SJSA1 (cell line): Measurements from ENCODE around the gene RASA3. TPM values are rescaled to one million over a fixed set of nuclear protein-coding genes. Genes with fewer than 3 reads are reported as not detected.
"Not testable (repeated sequence)": the region's sequence is repeated elsewhere in the genome, so short reads cannot be mapped to it uniquely, and the experiment has no call there.

Source experiments
- DNase-seq, 2 experiments: peaks; one replicate each; pipeline ENCODE4 v3.0.0-alpha.2; 2015 to 2020; ENCODE audit warnings: low spot score in 2 of 2, low read depth in 1 of 2
- H3K27ac ChIP-seq: fragments of 250-450 bp; sonication (Bioruptor Pico); 2 replicates; pipeline ENCODE4 v1.5.1; 2020; ENCODE audit warnings: mild to moderate bottlenecking, moderate library complexity
- H3K27me3 ChIP-seq: fragments of 250-450 bp; sonication (Bioruptor Pico); replicated peaks from 2 replicates; pipeline ENCODE4 v1.5.1; 2020; ENCODE audit warnings: mild to moderate bottlenecking, moderate library complexity
- H3K36me3 ChIP-seq: fragments of 250-450 bp; sonication (Bioruptor Pico); 2 replicates; pipeline ENCODE4 v1.5.1; 2020; ENCODE audit warnings: mild to moderate bottlenecking
- H3K4me1 ChIP-seq: fragments of 250-450 bp; sonication (Bioruptor Pico); replicated peaks from 2 replicates; pipeline ENCODE4 v1.6.1; 2021; ENCODE audit warnings: mild to moderate bottlenecking
- H3K4me3 ChIP-seq: fragments of 250-450 bp; sonication (Bioruptor Pico); 2 replicates; pipeline ENCODE4 v1.5.1; 2020; ENCODE audit warnings: mild to moderate bottlenecking
- H3K9me3 ChIP-seq: fragments of 250-450 bp; sonication (Bioruptor Pico); replicated peaks from 2 replicates; pipeline ENCODE4 v1.5.1; 2020; ENCODE audit warnings: mild to moderate bottlenecking
- total RNA-seq: library from RNA; depleted of rRNA; stranded (reverse); fragments of >200 nt; shearing (Covaris generic); gene quantifications from 2 replicates; pipeline ENCODE4 v1.2.3, GENCODE V29; 2014

The RASA3 gene
- total RNA-seq, 1 experiment from 2014 or later: 19.8 TPM

- no peaks in the 10 kb centered on the region for H3K27me3 ChIP-seq
- H3K27ac ChIP-seq: no peak overlapping the region
- H3K4me3 ChIP-seq: no peak overlapping the region
- no peaks in the 10 kb centered on the region for H3K9me3 ChIP-seq
- no peak for DNase-seq
- H3K36me3 ChIP-seq: no peaks in the 10 kb centered on the region
- H3K4me1 ChIP-seq: no peaks in the 10 kb centered on the region
These were observed 10.4 kb upstream of the RASA3 start for GRCh38 chr13:114142640-114143490.

GRCh38 chr13:114142137-114142550 is 9.7 kb upstream of the RASA3 start:
- Histone ChIP-seq H3K36me3 (no peaks in the 10 kb centered on the region), H3K27me3 (no peaks in the 10 kb centered on the region), H3K9me3 (no peaks in the 10 kb centered on the region), H3K4me1 (no peaks in the 10 kb centered on the region), H3K4me3 (no peak overlapping the region), H3K27ac (no peak overlapping the region)
- no peak for DNase-seq

GRCh38 chr13:114141261-114141996 is 9.0 kb upstream of the RASA3 start:
- Histone ChIP-seq H3K27ac (no peak overlapping the region), H3K4me3 (no peak overlapping the region), H3K9me3 (no peaks in the 10 kb centered on the region), H3K4me1 (no peaks in the 10 kb centered on the region), H3K27me3 (no peaks in the 10 kb centered on the region), H3K36me3 (no peaks in the 10 kb centered on the region)
- DNase-seq: no peak

- H3K27me3 ChIP-seq: no peaks in the 10 kb centered on the region
- H3K4me3 ChIP-seq: no peak overlapping the region
- H3K36me3 ChIP-seq: no peaks in the 10 kb centered on the region
- no peak overlapping the region for H3K27ac ChIP-seq
- no peaks in the 10 kb centered on the region for H3K9me3 ChIP-seq
- DNase-seq: no peak
- H3K4me1 ChIP-seq: no peaks in the 10 kb centered on the region
These were observed 8.5 kb upstream of the RASA3 start for GRCh38 chr13:114140906-114141250.

GRCh38 chr13:114140131-114140905 is 7.9 kb upstream of the RASA3 start:
- H3K27me3 ChIP-seq: no peaks in the 10 kb centered on the region
- DNase-seq: no peak
- no peaks in the 10 kb centered on the region for H3K36me3 ChIP-seq
- no peak overlapping the region for H3K4me3 ChIP-seq
- H3K4me1 ChIP-seq: no peaks in the 10 kb centered on the region
- H3K27ac ChIP-seq: no peak overlapping the region
- no peaks in the 10 kb centered on the region for H3K9me3 ChIP-seq

GRCh38 chr13:114136576-114136975 is 4.2 kb upstream of the RASA3 start:
- Histone ChIP-seq H3K27me3 (no peaks in the 10 kb centered on the region), H3K36me3 (peaks cover 6% of the 10 kb centered on the region), H3K4me1 (peaks cover 9% of the 10 kb centered on the region), H3K9me3 (0 out of 2 replicates have a peak, but pooled peaks cover 3% of the 10 kb centered on the region), H3K4me3 (no peak overlapping the region), H3K27ac (no peak overlapping the region)
- no peak for DNase-seq

GRCh38 chr13:114135731-114136171 is 3.3 kb upstream of the RASA3 start:
- H3K36me3 ChIP-seq: peaks cover 6% of the 10 kb centered on the region
- no peak overlapping the region for H3K4me3 ChIP-seq
- 0 out of 2 replicates have a peak, but pooled peaks cover 3% of the 10 kb centered on the region for H3K9me3 ChIP-seq
- H3K27me3 ChIP-seq: no peaks in the 10 kb centered on the region
- H3K27ac ChIP-seq: no peak overlapping the region
- no peak for DNase-seq
- peaks cover 18% of the 10 kb centered on the region for H3K4me1 ChIP-seq

- H3K9me3 ChIP-seq: 0 out of 2 replicates have a peak, but pooled peaks cover 3% of the 10 kb centered on the region
- no peak for DNase-seq
- H3K27ac ChIP-seq: no peak overlapping the region
- no peaks in the 10 kb centered on the region for H3K27me3 ChIP-seq
- peaks cover 24% of the 10 kb centered on the region for H3K4me1 ChIP-seq
- H3K4me3 ChIP-seq: no peak overlapping the region
- peaks cover 8% of the 10 kb centered on the region for H3K36me3 ChIP-seq
These were observed 2.7 kb upstream of the RASA3 start for GRCh38 chr13:114134944-114135610.

GRCh38 chr13:114134111-114134943 is 1.9 kb upstream of the RASA3 start:
- 0 out of 2 replicates have a peak, but pooled peaks cover 3% of the 10 kb centered on the region for H3K9me3 ChIP-seq
- no peak for DNase-seq
- peaks cover 12% of the 10 kb centered on the region for H3K36me3 ChIP-seq
- no peaks in the 10 kb centered on the region for H3K27me3 ChIP-seq
- no peak overlapping the region for H3K4me3 ChIP-seq
- H3K4me1 ChIP-seq: peaks cover 32% of the 10 kb centered on the region
- H3K27ac ChIP-seq: no peak overlapping the region

GRCh38 chr13:114133552-114133951 is 1.1 kb upstream of the RASA3 start:
- H3K4me3 ChIP-seq, DNase-seq, H3K27ac ChIP-seq, H3K27me3 ChIP-seq, H3K9me3 ChIP-seq: not testable (repeated sequence)
- H3K36me3 ChIP-seq: peaks cover 12% of the 10 kb centered on the region
- peaks cover 40% of the 10 kb centered on the region for H3K4me1 ChIP-seq

GRCh38 chr13:114133126-114133525 is 703 bp upstream of the RASA3 start:
- DNase-seq, H3K27ac ChIP-seq, H3K27me3 ChIP-seq, H3K4me3 ChIP-seq, H3K9me3 ChIP-seq: not testable (repeated sequence)
- peaks cover 44% of the 10 kb centered on the region for H3K4me1 ChIP-seq
- H3K36me3 ChIP-seq: peaks cover 16% of the 10 kb centered on the region

GRCh38 chr13:114131583-114132418 is 622 bp downstream of the RASA3 start:
- H3K27me3 ChIP-seq: no peaks in the 10 kb centered on the region
- H3K9me3 ChIP-seq: 0 out of 2 replicates have a peak, but pooled peaks cover 3% of the 10 kb centered on the region
- peak in 1 of 2 experiments; percentile 38 for DNase-seq
- H3K36me3 ChIP-seq: peaks cover 19% of the 10 kb centered on the region
- peak overlapping the region; percentile 96 for H3K4me3 ChIP-seq
- peaks cover 52% of the 10 kb centered on the region for H3K4me1 ChIP-seq
- H3K27ac ChIP-seq: peak overlapping the region; percentile 84
